ENCODE data around the gene PCCA. TPM values are rescaled to one million over a fixed set of nuclear protein-coding genes. Genes with fewer than 3 reads are reported as not detected.
A peak's percentile ranks its signal among the peaks of the same experiment; 100 is the strongest.

The PCCA gene
- total and polyA plus RNA-seq, 2 experiments from 2014 or later: 41.9 to 46.6 TPM

DNA sequence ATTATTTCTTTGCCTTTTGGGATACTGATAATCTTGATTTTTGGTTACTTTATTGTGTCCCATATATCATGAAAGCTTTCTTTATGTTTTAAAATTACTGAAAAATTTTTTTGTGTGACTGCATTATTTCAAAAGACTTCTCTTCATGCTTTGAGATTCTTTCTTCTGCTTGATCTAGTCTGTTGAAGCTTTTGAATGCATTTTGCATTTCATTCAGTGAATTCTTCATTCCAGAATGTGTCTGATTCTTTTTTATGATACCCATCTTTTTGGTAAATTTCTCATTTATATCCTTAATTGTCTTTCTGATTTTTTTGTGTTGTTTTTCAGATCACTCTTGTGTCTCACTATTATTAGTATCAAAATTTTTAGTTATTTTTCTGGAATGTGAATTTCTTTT, 289.6 kb downstream of the PCCA start:
- 0 out of 3 replicates have a peak, but pooled peaks cover 5% of the 10 kb centered on the region for H3K9me3 Mint-ChIP-seq
- H3K4me3 ChIP-seq: no peak overlapping the region
- H3K4me1 Mint-ChIP-seq: peaks cover 10% of the 10 kb centered on the region; the same call in 2 of the 3 replicates

DNA sequence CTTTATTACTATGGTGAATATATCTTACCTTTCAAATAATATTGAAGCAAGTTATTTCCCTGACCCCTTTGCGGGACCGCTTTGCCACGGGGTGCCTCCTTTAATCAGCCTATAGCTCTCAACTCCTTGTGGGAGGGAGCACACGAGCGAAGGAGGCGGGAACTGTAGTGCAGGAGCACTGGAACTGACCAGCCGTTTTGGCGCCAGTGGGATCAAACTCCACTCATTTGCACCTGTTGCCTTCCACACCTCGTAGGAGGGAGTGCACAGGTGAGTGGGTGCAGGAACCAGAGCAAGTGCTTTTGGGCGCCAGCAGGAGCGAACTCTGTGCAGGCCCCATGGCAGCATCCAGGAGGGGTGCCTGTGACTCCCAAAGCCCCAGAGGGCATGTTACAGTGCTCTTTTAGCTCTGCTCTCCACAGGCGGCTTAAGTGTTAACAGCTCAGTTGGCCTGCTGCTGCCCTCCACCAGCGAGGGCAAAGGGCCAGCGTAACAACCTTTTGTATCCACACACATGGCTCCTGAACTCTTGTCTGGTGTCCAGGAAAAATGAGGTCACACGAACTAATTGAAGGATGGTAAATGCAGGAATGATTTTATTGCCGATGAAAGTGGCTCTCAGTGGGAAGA, 292.8 kb downstream of the PCCA start:
- H3K4me3 ChIP-seq: no peak overlapping the region
- Mint-ChIP-seq H3K4me1 (peaks cover 10% of the 10 kb centered on the region; the same call in 2 of the 3 replicates), H3K4me3 (no peak overlapping the region), H3K27ac (no peak overlapping the region), H3K36me3 (ENCODE audit: low read depth) (peaks cover 25% of the 10 kb centered on the region), H3K9me3 (0 out of 3 replicates have a peak, but pooled peaks cover 5% of the 10 kb centered on the region), H3K27me3 (ENCODE audit: insufficient read depth, low read depth, poor library complexity) (peaks cover 6% of the 10 kb centered on the region)
- no peaks in the 10 kb centered on the region for H3K36me3 ChIP-seq (ENCODE audit: insufficient read depth)
- H3K4me1 ChIP-seq (ENCODE audit: insufficient read depth): no peaks in the 10 kb centered on the region
- no peaks in the 10 kb centered on the region for H4K20me1 ChIP-seq (replicated peaks; ENCODE audit: insufficient read depth)
- no peaks in the 10 kb centered on the region for H3K9me2 ChIP-seq (ENCODE audit: insufficient read depth)
- no peaks in the 10 kb centered on the region for H3K27me3 ChIP-seq (ENCODE audit: insufficient read depth)
- H2AFZ ChIP-seq: no peak overlapping the region
- peak; percentile 77 for ATAC-seq
- no peaks in the 10 kb centered on the region for H3K79me2 ChIP-seq (replicated peaks; ENCODE audit: insufficient read depth)
- H3F3A ChIP-seq (replicated peaks; ENCODE audit: low read depth): no peaks in the 10 kb centered on the region
- no peak overlapping the region for H3K4me2 ChIP-seq
- DNase-seq (ENCODE audit: low spot score): no peak
- H3K27ac ChIP-seq (ENCODE audit: low read depth): no peak overlapping the region
- no peak for TF ChIP-seq STAT1 (IDR thresholded peaks at IDR 0.05; ENCODE audit: unreplicated experiment)
- no peak for TF ChIP-seq ZNF331 (CRISPR knock-in tag; IDR thresholded peaks at IDR 0.05; ENCODE audit: low read depth)
- no peak for TF ChIP-seq EZH2 (IDR thresholded peaks at IDR 0.05; ENCODE audit: low read depth, unreplicated experiment)
- TF ChIP-seq ZNF114 (CRISPR knock-in tag; IDR thresholded peaks at IDR 0.05): no peak
- TF ChIP-seq CREB1 (CRISPR knock-in tag; IDR thresholded peaks at IDR 0.05; ENCODE audit: low read depth): no peak
- TF ChIP-seq JUNB (IDR thresholded peaks at IDR 0.05; ENCODE audit: unreplicated experiment): no peak
- TF ChIP-seq EZH2phosphoT487 (IDR thresholded peaks at IDR 0.05; ENCODE audit: unreplicated experiment): no peak
- TF ChIP-seq POLR2AphosphoS5 (IDR thresholded peaks at IDR 0.05; ENCODE audit: low read depth): no peak
- TF ChIP-seq REST (IDR thresholded peaks at IDR 0.05; ENCODE audit: unreplicated experiment): no peak
- TF ChIP-seq, protein P1, sequence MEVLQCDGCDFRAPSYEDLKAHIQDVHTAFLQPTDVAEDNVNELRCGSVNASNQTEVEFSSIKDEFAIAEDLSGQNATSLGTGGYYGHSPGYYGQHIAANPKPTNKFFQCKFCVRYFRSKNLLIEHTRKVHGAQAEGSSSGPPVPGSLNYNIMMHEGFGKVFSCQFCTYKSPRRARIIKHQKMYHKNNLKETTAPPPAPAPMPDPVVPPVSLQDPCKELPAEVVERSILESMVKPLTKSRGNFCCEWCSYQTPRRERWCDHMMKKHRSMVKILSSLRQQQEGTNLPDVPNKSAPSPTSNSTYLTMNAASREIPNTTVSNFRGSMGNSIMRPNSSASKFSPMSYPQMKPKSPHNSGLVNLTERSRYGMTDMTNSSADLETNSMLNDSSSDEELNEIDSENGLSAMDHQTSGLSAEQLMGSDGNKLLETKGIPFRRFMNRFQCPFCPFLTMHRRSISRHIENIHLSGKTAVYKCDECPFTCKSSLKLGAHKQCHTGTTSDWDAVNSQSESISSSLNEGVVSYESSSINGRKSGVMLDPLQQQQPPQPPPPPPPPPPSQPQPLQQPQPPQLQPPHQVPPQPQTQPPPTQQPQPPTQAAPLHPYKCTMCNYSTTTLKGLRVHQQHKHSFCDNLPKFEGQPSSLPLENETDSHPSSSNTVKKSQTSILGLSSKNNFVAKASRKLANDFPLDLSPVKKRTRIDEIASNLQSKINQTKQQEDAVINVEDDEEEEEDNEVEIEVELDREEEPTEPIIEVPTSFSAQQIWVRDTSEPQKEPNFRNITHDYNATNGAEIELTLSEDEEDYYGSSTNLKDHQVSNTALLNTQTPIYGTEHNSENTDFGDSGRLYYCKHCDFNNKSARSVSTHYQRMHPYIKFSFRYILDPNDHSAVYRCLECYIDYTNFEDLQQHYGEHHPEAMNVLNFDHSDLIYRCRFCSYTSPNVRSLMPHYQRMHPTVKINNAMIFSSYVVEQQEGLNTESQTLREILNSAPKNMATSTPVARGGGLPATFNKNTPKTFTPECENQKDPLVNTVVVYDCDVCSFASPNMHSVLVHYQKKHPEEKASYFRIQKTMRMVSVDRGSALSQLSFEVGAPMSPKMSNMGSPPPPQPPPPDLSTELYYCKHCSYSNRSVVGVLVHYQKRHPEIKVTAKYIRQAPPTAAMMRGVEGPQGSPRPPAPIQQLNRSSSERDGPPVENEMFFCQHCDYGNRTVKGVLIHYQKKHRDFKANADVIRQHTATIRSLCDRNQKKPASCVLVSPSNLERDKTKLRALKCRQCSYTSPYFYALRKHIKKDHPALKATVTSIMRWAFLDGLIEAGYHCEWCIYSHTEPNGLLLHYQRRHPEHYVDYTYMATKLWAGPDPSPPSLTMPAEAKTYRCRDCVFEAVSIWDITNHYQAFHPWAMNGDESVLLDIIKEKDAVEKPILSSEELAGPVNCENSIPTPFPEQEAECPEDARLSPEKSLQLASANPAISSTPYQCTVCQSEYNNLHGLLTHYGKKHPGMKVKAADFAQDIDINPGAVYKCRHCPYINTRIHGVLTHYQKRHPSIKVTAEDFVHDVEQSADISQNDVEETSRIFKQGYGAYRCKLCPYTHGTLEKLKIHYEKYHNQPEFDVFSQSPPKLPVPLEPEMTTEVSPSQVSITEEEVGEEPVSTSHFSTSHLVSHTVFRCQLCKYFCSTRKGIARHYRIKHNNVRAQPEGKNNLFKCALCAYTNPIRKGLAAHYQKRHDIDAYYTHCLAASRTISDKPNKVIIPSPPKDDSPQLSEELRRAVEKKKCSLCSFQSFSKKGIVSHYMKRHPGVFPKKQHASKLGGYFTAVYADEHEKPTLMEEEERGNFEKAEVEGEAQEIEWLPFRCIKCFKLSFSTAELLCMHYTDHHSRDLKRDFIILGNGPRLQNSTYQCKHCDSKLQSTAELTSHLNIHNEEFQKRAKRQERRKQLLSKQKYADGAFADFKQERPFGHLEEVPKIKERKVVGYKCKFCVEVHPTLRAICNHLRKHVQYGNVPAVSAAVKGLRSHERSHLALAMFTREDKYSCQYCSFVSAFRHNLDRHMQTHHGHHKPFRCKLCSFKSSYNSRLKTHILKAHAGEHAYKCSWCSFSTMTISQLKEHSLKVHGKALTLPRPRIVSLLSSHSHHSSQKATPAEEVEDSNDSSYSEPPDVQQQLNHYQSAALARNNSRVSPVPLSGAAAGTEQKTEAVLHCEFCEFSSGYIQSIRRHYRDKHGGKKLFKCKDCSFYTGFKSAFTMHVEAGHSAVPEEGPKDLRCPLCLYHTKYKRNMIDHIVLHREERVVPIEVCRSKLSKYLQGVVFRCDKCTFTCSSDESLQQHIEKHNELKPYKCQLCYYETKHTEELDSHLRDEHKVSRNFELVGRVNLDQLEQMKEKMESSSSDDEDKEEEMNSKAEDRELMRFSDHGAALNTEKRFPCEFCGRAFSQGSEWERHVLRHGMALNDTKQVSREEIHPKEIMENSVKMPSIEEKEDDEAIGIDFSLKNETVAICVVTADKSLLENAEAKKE (CRISPR knock-in tag; IDR thresholded peaks at IDR 0.05): no peak

More for the DNA sequence above, 289.6 kb downstream of the PCCA start:
- Histone ChIP-seq H3K27me3 (ENCODE audit: insufficient read depth) (no peaks in the 10 kb centered on the region), H2AFZ (no peak overlapping the region), H4K20me1 (replicated peaks; ENCODE audit: insufficient read depth) (no peaks in the 10 kb centered on the region), H3K9me2 (ENCODE audit: insufficient read depth) (no peaks in the 10 kb centered on the region), H3K4me2 (no peak overlapping the region), H3K27ac (ENCODE audit: low read depth) (no peak overlapping the region), H3K4me1 (ENCODE audit: insufficient read depth) (no peaks in the 10 kb centered on the region), H3F3A (replicated peaks; ENCODE audit: low read depth) (no peaks in the 10 kb centered on the region), H3K79me2 (replicated peaks; ENCODE audit: insufficient read depth) (no peaks in the 10 kb centered on the region), H3K36me3 (ENCODE audit: insufficient read depth) (no peaks in the 10 kb centered on the region)
- H3K27me3 Mint-ChIP-seq (ENCODE audit: insufficient read depth, low read depth, poor library complexity): peaks cover 10% of the 10 kb centered on the region
- peaks cover 38% of the 10 kb centered on the region for H3K36me3 Mint-ChIP-seq (ENCODE audit: low read depth)
- TF ChIP-seq NANOG (IDR thresholded peaks at IDR 0.05; ENCODE audit: borderline replicate concordance) (no peak), CREB1 (CRISPR knock-in tag; IDR thresholded peaks at IDR 0.05; ENCODE audit: low read depth) (no peak), JUNB (IDR thresholded peaks at IDR 0.05; ENCODE audit: unreplicated experiment) (no peak), EZH2phosphoT487 (IDR thresholded peaks at IDR 0.05; ENCODE audit: unreplicated experiment) (no peak), STAT1 (IDR thresholded peaks at IDR 0.05; ENCODE audit: unreplicated experiment) (no peak), ZNF114 (CRISPR knock-in tag; IDR thresholded peaks at IDR 0.05) (no peak), POLR2AphosphoS5 (IDR thresholded peaks at IDR 0.05; ENCODE audit: low read depth) (no peak)
- H3K4me3 Mint-ChIP-seq: no peak overlapping the region
- H3K27ac Mint-ChIP-seq: no peak overlapping the region
- ATAC-seq (no peak), DNase-seq (ENCODE audit: low spot score) (no peak)

All from GM23338 (cell line).